Fibroblast of skin of back (primary cell): ENCODE results near the gene PRKG2.
A peak's percentile ranks its signal among the peaks of the same experiment; 100 is the strongest.

Experiments used
- DNase-seq: peaks from one replicate; pipeline ENCODE4 v3.0.0-alpha.2; 2013

PRKG2 gene

DNA sequence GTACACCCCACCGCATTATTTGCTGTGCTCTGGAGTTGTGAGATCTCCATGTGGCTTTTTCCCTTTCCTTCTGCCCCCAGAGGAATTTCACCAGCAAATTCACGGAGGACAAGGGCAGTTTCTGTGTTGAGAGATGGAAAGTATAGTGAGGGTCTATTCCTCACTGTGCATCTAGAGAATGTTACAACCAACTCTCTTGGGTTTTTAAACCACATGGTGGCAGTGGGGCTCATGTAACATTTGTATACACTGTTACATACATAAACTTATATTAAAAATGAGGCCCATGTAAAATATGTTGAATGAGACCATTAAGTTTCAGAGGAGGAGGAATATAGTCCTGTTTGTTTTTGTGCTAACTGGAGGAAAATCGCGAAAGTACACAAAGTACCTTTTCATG is 909 bp upstream of the PRKG2 start:
- no peak for DNase-seq

DNA sequence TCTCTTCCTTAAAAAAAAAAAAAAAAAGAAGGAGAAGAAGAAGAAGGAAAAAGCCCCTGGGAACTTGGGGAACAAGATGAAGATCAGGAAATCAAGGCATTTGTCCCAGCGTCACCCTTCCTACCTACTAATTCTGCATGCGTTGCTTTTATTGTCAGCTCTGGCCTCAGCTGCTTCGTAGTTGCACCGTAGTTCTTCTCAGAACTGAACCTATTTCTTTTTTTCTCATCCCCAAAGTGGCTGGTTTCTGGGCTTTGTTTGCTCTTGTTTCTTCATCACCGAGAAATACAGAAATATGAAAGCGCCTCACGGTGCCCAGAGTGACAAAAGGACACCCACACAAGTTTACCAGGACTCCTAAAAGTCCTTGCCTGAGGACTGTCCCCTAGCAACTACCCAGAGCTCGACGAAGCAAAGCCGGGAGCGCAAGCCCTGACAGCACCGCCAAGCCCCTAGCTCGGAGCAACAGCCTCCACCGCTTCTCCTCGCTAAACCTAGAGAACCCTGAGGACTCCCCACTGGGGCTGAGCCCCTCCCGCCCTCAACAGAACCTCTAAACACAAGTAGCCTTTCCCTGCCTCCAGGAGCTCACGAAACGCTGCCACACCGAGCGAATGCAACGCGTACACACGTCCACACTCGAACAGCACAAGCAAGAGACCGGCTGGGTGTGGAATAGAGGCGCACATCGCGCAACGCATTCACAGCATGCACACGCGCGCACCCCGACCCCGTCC is 710 bp downstream of the PRKG2 start:
- DNase-seq: no peak

DNA sequence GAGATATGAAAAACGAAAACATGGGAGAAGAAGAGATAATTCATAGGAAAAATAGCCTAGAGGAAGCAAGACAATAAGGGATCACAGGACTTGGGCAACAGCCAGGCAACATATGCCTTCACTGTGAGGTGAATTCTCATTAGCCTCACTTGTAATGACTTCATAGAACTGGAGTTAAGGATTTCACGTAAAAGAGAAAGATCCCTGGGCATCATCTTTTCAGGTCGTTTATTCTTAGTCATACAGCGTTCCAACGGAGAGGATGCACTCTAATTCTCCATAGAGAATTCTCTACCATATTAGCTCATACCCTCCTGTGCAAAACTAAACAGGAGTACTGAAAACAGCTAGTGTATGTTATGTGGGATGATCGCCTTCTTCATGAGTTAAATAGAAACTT is 1.4 kb downstream of the PRKG2 start:
- no peak for DNase-seq

DNA sequence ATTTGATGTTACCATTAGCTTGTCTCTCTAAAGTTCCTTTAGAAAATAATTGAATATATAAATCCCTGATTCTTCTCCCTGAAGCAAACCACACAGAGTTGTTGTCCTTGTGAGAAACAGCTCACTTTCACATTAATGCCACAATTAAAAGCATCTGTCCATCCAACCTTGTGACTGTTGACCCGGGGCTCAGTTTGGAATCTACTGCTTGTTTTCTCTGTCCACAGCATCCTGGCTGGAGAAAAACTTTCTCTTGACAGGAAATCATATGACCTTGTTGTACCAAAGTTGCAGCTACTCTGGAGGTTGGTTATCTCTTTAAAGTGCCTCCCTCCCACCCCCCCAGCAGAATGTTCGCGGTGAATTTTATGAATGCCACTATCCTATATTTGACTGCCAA is 3.1 kb downstream of the PRKG2 start:
- no peak for DNase-seq

DNA sequence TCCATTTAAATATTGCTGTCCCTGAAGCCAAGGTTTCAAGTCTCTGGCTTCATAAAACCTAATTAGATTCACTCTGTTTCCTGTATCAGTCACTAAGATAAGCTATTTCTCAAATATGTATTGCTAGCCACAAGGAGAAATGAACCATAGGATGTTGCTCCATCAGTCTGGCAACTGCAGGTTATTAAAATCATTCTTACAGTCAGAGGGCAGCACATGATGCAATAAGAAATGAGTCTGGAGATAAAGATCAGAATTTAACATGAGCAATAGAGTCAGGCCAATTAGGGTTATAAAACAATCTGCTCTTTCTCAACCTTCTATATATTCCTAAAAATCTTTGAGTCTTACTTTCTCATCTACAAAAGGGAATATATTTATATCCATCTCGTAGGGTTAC is 7.2 kb downstream of the PRKG2 start:
- DNase-seq: no peak

DNA sequence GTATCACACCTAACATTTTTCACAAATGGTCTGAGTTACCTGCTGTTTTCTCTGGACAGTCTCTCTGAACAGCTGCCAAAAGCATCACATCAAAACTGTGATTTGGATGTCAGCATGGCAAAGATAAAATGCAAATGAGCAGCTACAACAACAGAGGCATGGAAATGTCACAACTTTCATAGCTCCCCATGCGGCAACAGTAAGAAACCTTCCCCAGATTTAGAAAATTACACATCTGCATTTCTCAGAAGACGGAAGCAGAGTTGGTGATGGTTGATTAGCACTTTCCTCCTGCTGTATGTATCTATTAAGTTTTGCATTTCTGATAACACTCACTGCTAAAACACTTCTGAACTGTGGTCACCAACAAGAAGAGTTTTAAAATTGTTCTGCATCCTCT is 9.7 kb downstream of the PRKG2 start:
- DNase-seq: no peak

DNA sequence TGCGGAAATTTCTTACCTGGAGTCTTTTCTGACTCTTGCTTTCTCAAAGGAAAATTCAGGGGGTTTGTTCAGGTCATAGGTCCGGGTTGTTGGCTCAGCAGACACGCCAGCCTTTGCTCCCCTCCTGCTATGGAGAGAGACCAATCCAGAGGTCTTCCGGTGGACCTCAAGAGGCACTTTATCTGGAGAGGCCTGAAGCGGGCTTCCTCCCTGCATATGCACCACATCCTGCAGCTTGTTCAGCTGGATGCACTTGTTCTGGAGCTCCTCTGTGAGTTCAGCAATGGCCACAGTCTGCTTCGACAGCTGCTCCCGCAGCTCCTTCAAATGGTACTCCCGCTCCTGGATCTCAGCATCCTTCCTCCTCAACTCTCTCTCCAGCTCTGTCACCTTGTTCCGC is 10.5 kb downstream of the PRKG2 start:
- no peak for DNase-seq

DNA sequence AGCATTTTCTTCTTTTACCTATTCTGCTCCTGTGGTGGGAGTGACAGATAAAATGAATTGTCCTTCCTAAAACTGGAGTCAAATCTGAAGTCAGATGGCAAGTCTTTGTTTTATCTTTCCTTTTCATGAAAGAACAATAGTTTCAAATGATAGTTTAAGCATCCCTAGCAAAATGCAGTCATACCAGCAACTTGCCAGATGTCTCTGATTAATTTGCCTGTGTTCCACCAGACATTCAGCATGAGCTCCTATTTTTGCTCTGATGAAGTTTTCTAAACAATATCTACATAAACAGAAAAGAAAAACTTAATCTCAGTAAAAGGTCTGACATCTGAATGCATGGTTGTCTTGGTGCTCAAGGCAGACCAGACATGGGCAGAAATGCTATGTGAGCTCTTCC is 15.2 kb downstream of the PRKG2 start:
- DNase-seq: no peak

DNA sequence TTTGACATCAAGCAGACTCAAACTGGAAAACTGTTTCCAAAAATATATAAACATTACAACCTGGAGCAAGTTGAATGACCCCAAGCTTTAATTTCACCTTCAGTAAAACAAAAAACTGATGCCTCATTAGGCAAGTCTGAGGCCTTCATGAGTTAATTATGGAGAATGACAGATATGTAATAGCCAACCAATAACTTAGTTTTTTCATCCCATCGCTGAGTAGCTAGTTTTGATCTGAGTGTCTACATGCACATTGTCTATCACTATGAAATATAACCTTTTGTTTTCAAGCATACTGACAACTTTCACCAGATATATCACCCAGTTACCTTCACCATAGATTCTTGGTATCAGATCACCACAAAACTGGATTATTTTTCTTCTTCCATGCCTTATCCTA is 16.4 kb downstream of the PRKG2 start:
- no peak for DNase-seq

DNA sequence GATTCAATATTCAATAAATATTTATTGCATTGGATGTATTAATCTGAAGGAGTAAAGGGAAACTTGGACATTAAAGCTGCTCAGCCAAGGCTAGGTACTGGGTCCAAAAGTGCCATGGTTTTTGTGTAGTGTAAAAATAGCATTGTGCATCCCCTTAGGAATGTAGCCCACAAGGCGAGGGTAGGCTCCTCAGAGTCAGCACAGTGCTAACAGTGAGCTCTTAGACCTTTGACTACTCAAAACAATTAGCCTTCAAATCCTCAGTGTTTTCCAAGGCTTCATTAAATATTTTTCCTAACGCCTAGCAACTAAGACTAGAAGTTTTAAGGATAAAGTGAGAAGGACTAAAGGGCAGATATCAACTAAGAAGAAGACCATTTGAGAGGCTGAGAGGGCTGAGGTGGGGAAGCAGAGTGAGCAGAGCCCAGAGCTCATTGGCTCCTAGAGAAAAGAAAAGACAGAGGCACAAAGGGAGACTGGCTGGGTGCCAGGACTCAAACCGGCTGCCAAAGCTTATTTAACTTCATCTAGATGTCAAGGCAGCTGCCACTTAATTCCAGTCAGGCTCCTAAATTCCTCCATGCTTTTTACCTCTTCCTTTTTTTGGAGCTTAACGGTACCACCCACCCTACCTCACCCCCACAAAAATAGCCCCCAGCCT is 17.0 kb downstream of the PRKG2 start:
- DNase-seq: no peak

DNA sequence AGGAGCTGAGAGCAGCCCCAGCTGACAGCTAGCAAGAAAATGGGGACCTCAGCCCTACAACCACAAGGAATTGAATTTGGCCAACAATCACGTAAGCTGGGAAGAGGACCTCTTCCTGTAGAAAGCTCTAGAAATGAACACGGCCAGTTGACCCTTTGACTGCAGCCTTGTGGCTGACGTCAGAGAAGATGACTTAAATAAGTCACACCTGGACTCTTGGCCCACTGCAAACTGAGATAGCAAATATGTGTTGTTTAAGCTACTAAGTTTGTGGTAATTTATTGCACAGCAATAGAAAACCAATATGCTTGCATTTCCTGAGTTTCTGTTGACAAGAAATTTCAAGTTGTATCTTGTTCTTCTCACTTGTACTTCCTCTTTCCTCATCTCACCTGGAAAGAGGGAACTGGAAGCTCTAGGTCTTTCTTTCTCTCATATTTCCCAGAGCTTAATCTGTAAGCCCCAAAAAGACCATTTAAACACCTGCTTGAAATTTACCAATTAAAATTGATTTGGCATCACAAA is 18.8 kb downstream of the PRKG2 start:
- no peak for DNase-seq

DNA sequence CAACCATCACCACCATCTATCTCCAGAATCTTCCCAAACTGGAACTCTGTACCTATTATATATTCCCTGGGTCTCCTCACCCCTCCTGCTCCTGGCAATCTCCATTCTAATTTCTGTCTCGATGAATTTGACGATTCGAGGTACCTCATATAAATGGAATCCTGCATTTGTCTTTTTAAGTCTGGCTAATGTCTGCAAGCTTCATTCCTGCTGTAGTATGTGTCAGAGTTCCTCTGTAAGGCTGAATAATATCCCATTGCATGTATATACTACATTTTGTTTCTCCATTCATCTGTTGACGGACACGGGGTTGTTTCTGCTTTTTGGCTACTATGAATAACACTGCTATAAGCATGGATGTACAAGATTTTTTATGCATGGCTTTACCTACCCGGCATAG is 19.5 kb downstream of the PRKG2 start:
- DNase-seq: no peak

DNA sequence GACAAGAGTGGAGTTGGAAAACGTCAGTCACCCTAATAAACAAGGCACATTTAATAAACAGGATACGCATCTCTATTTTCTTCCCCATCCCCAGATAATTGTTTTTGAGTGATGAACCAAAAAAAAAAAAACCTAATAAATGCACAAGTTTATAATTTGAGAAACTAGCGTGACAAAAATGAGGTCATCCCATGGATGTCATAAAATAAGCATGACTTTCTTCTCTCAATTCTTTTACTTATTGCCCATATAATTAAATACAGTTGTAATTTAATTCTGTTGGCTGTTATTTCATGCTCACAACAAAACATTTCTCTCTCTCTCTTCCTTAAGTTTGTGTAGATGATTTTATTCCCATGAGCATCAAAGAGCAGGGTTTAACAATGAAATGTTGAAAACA is 20.7 kb downstream of the PRKG2 start:
- no peak for DNase-seq

DNA sequence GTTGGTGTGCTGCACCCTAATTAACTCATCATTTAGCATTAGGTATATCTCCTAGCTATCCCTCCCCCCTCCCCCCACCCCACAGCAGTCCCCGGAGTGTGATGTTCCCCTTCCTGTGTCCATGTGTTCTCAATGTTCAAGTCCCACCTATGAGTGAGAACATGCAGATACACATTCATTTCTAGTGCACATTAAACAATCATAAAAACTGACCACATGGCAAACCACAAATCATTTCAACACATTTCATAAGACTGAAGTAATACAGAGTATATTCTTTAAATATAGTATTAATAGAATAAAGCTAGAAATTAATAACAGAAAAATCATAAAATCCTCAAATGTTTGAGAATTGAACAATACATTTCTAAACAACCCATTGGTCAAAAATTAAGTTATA is 34.1 kb downstream of the PRKG2 start:
- DNase-seq: no peak

DNA sequence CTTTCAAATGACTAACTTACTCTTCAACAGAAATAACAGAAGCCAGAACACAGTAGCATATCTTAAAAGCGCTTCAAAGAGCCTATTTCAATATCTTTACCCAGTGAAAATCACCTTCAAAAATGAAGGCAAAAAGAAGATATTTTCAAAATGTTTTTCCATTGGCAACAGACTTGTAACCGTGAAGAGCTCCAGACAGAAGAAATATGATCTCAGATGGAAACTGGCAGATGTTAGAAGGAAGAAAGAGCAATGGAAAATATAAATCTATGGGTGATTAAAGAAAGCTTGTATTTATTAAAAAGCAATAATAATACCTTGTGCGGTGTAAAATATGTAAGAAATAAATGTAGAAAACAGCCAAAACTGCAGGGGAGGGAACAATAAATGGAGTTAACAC is 35.7 kb downstream of the PRKG2 start:
- no peak for DNase-seq

DNA sequence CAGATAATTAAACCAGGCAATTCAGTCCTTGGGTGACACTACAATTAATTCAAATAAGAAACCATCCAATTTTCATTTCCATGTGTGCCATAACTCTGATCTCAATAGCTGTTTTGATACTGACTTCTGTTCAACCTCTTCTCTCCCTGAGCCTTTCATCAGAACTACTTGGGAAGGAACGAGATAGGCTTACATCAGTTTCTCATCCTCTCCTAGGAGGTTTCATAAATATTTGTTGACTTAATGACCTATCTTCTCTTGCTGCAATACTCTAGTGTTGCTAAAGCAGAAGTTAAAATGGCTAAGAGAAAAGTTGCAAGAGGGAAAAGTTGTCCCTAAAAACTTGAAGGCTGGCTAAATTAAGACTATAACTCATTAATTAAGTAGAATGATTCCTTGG is 41.8 kb downstream of the PRKG2 start:
- no peak for DNase-seq

DNA sequence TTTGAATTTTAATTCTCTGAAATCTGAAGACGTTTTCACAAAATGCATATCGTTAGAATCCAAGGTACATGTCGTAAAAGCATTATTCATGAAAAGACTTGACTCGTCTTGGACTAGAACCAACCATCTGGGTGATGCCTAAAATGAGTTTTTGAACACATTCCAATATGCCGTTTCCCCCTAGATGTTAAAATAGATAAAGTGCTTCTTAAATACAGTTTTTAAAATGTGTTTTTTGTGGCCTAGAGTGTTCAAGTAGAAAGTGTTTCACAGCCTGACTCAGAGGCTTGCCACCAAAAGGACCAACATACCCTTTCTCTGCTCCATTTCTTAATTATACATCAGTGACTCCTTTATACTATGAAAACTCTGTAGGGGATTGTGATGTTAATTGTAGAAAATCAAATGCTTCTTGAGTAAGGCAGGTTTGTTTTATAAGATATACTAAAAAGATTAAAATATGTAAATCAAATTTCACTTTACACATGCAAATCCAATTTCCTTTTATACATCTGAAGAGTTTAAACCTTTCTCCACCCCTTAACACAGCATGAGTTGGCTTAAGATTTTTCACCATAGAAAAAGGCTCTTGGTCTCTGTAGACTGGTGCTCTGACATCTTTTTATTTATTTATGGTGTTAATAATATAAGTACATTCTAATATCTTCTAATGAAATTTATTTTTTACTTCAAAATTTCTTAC is 48.4 kb downstream of the PRKG2 start:
- DNase-seq: peak; percentile 3

DNA sequence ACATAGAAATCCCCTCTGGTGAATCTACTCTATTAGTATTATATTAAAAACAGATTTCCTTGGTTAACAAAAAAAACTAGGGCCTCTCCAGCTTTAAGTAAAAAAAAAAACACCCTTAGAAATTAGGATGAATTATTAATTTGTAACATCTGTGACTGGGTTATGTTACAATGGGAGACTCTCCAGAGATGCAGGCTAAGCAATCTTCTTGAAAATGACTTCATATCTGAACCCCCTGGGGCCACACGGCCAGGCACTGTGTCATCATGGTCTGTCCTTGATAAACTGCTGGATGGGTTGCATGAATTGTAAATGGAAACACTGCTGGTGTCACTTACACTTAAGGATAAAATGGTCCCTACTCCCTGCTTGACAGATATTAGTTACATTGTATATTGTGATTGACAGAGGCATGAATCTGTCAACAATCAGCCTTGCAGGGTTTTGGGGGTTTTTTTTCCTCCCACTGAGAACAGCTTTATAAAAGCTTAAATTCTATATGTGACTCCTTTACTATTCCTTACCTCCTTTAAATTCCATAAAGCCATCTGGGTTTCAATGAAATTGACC is 49.1 kb downstream of the PRKG2 start:
- DNase-seq: peak; percentile 23

DNA sequence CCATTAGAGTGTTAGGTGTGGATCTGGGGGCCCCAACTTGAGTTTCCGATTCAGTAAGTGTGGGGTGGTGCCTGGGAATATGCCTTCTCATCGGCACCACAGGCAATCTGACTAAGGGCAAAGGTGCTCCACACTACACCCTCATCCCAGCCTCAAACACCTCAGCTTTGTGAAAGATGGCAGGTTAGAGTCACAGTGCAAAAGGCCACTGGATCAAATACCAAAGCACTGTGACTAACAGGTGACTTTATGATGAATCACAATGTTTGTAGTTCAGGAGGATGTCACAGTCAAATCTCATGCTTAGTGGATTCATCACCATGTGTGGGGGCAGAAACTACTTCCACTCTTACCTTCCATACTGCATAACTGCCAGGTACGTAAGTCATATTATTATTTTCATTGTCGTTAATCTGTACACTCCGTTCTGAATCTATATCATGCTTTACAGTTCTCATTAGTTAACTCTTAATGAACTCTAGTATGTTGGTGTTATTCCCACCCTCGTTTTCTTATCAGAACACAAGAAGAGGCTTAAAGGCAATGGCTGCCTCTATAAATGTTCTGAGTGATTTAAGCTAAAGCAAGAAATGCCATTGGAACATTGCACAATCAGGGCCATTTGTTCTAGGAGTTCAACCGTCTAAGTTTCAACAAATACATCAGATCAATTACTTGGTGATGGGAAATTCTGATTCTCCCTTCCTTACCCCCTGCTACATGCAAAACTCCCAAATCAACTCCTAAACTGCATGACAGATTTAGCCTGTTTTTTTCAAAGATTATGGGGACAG is 50.2 kb downstream of the PRKG2 start:
- peak; percentile 29 for DNase-seq

DNA sequence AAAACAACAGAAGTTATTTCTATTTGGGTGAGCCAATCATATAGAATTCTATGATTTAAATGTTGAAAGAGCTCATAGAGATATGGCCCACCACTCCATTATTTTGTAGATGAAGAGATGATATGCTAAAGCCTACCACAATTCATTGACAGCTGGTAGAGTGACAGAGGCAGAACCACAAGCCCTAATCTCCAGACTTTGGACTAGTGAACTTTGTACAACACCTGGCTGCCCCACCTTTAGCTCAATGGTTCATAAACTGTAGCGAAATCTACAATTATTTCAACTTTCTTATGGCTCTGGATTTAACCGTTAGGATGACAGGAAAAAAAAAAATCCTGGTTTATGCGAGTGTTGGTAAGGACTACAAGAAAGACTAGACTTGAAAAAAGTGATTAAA is 50.9 kb downstream of the PRKG2 start:
- DNase-seq: no peak

DNA sequence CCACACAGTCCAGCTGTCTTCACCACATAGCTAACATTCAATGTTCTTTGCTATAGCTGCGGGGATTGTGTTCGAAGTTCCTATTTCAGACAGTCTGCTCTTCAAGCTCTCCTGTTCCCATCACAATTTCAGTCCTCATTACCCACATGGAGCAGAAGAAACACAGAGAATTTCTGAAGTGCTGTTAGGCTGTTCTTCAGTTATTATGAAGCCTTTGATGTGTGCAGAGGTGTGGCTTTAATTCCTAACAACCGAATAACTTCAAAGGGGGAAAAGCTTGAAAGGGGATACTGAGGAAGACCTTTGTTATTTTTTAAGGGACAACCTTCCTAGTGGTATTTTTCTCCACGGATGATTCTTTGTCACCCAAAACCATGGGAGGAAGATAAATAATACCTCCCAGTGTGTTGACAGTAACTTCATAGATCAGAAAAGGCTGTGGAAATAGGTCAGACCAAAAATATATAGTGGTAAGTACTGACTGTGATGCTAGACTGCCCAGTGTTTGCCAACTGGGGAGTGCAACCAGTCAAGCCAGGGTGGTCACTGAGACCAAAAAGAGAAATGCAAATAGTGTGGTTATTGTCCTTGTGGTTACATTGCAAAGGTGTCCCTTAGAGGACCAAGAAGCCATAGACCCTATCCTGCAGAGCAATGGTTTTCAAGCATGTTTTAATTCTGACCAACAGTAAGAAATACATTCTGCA is 52.1 kb downstream of the PRKG2 start:
- no peak for DNase-seq
